PC-3 (cell line): ENCODE results near the gene OR2AJ1. TPM values are rescaled to one million over a fixed set of nuclear protein-coding genes. Genes with fewer than 3 reads are reported as not detected.

Experiments used
- ATAC-seq: fragments of 200-7000 bp; cut with Tn5 transposase; 2 replicates; pipeline ENCODE4 v1.9.1; 2020; ENCODE audit warnings: mild to moderate bottlenecking, moderate library complexity
- BruUV-seq: library from RNA; stranded (reverse); fragments of 400-500 nt; replicated peaks from 2 replicates; lab custom pipeline; 2021; lab: Mats Ljungman, UMichigan
- CTCF ChIA-PET: fragments of 300-600 bp; sonication (Branson Sonifier 250); formaldehyde crosslinking; loops from one replicate; lab custom pipeline; 2022; ENCODE audit warnings: antibody characterized with exemption; lab: Charles Lee
- POLR2A ChIA-PET: fragments of 300-600 bp; sonication (Branson Sonifier 250); formaldehyde crosslinking; loops from one replicate; lab custom pipeline; 2022; ENCODE audit warnings: antibody characterized with exemption; ENCODE audit not compliant: unreplicated experiment; lab: Charles Lee
- DNase-seq: peaks from one replicate; pipeline ENCODE4 v3.0.0-alpha.2; 2015
- H2AFZ ChIP-seq: fragments of 300-600 bp; sonication (generic); 2 replicates; pipeline ENCODE4 v1.6.0; 2016; ENCODE audit warnings: antibody characterized with exemption, low read length
- H3F3A ChIP-seq: fragments of 300-600 bp; sonication (generic); one replicate; pipeline ENCODE4 v1.6.0; 2017; ENCODE audit warnings: antibody characterized with exemption, low read length, control low read depth, mild to moderate bottlenecking; ENCODE audit not compliant: unreplicated experiment
- H3K27ac ChIP-seq: fragments of 300-600 bp; sonication (generic); 2 replicates; pipeline ENCODE4 v1.5.1; 2016; ENCODE audit warnings: mild to moderate bottlenecking, low read length
- H3K27me3 ChIP-seq: fragments of 300-600 bp; sonication (generic); 2 replicates; pipeline ENCODE4 v1.6.1; 2016; ENCODE audit warnings: low read length, mixed read lengths
- H3K36me3 ChIP-seq: fragments of 300-600 bp; sonication (generic); 2 replicates; pipeline ENCODE4 v1.6.1; 2016; ENCODE audit warnings: low read depth, mixed run types, low read length, mixed read lengths
- H3K4me1 ChIP-seq: fragments of 300-600 bp; sonication (generic); 2 replicates; pipeline ENCODE4 v1.5.1; 2016; ENCODE audit warnings: low read length; ENCODE audit not compliant: insufficient read depth
- H3K4me2 ChIP-seq: fragments of 300-600 bp; sonication (generic); 2 replicates; pipeline ENCODE4 v1.6.0; 2016; ENCODE audit warnings: low read length
- H3K4me3 ChIP-seq: fragments of 300-600 bp; sonication (generic); 2 replicates; pipeline ENCODE4 v1.5.1; 2016; ENCODE audit warnings: mild to moderate bottlenecking, low read length, mixed read lengths
- H3K79me2 ChIP-seq: fragments of 300-600 bp; sonication (generic); 2 replicates; pipeline ENCODE4 v1.6.1; 2017; ENCODE audit warnings: low read length, mixed read lengths
- H3K9ac ChIP-seq: fragments of 300-600 bp; sonication (generic); 2 replicates; pipeline ENCODE4 v1.6.0; 2016; ENCODE audit warnings: mild to moderate bottlenecking, low read length
- H3K9me2 ChIP-seq: fragments of 300-600 bp; sonication (generic); replicated peaks from 2 replicates; pipeline ENCODE4 v1.6.1; 2016; ENCODE audit warnings: mixed run types, low read length, mixed read lengths
- H3K9me3 ChIP-seq: fragments of 300-600 bp; sonication (generic); 2 replicates; pipeline ENCODE4 v1.6.1; 2016; ENCODE audit warnings: low read length, mixed read lengths
- H4K20me1 ChIP-seq: fragments of 300-600 bp; sonication (generic); 2 replicates; pipeline ENCODE4 v1.6.1; 2016; ENCODE audit warnings: low read length, mixed read lengths
- EZH2 ChIP-seq: fragments of 300-600 bp; sonication (generic); IDR thresholded peaks from one replicate; pipeline ENCODE4 v1.6.1; 2017; ENCODE audit warnings: antibody characterized with exemption, mild to moderate bottlenecking, low read length; ENCODE audit not compliant: unreplicated experiment
- EZH2phosphoT487 ChIP-seq: fragments of 300-600 bp; sonication (generic); IDR thresholded peaks from 2 replicates; pipeline ENCODE4 v1.6.1; 2018; ENCODE audit warnings: mild to moderate bottlenecking, antibody characterized with exemption, low read length, borderline replicate concordance
- intact Hi-C: fragments of 100-400 bp; cut with micrococcal nuclease; formaldehyde crosslinking; loops from 2 replicates; pipeline ENCODE4 v1.9.0; 2023
- total RNA-seq: library from RNA; depleted of rRNA; stranded (reverse); fragments of >200 nt; gene quantifications from 2 replicates; pipeline ENCODE4 v1.2.3, GENCODE V29; 2014
- TF ChIP-seq, protein P1 (sequence below): fragments of 300-600 bp; sonication (generic); conservative IDR thresholded peaks from 2 replicates; pipeline ENCODE4 v1.5.1; 2017; ENCODE audit warnings: antibody characterized with exemption, low read depth, mild to moderate bottlenecking, low read length

Gene OR2AJ1
- total RNA-seq, 1 experiment from 2014 or later = not detected

DNA sequence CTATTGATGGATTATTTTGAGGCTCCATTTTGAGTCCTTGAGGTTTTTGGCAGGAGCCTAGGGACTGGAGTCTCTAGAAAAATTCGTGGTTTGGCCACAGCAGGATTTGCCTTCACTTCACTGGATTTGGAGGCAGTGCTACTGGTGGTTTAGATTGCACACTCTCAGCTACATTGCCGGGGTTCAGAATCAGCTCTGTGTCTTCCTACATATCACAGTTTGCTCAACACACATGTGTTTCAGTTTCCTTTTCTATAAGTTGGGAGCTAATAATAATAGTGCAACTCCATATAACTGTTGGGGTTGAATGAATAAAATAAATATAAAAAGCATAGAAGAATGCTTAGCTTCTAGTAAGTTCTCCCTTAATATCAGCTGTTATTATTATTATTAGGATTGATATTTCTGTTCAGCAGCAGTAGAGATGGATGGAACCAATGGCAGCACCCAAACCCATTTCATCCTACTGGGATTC, 29.5 kb upstream of the OR2AJ1 start, which contains the start of gene OR2W3:
OR2W3 (plus strand) TSS at position 425 of the 475 bp plus-strand sequence; CDS start at position 425, 0 bp downstream.
- H2AFZ ChIP-seq = no peak within 1 kb of the TSS
- POLR2A ChIA-PET = no interaction called here
- H3K4me3 ChIP-seq = no peak within 1 kb of the TSS
- no peaks in the 10 kb centered on the region for H3F3A ChIP-seq
- no peaks in the 10 kb centered on the region for H3K9me3 ChIP-seq
- no peaks in the 10 kb centered on the region for H3K79me2 ChIP-seq
- intact Hi-C loops = no loop called here
- no TSS peak for BruUV-seq
- TF ChIP-seq EZH2 (no peak), EZH2phosphoT487 (no peak)
- H3K27ac ChIP-seq = no peak within 1 kb of the TSS
- DNase-seq = no peak
- H3K9ac ChIP-seq = no peak within 1 kb of the TSS
- CTCF ChIA-PET = no interaction called here
- no peaks in the 10 kb centered on the region for H4K20me1 ChIP-seq
- no peaks in the 10 kb centered on the region for H3K9me2 ChIP-seq
- H3K4me1 ChIP-seq = no peaks in the 10 kb centered on the region
- H3K27me3 ChIP-seq = no peaks in the 10 kb centered on the region
- ATAC-seq = no peak
- no peak within 1 kb of the TSS for H3K4me2 ChIP-seq
- H3K36me3 ChIP-seq = no peaks in the 10 kb centered on the region

DNA sequence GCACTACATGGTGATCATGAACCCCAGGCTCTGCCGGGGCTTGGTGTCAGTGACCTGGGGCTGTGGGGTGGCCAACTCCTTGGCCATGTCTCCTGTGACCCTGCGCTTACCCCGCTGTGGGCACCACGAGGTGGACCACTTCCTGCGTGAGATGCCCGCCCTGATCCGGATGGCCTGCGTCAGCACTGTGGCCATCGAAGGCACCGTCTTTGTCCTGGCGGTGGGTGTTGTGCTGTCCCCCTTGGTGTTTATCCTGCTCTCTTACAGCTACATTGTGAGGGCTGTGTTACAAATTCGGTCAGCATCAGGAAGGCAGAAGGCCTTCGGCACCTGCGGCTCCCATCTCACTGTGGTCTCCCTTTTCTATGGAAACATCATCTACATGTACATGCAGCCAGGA, 28.7 kb upstream of the OR2AJ1 start:
- H3K4me3 ChIP-seq = no peak overlapping the region
- H3F3A ChIP-seq = no peaks in the 10 kb centered on the region
- BruUV-seq = no TSS peak
- H3K4me2 ChIP-seq = no peak overlapping the region
- POLR2A ChIA-PET = no interaction called here
- DNase-seq = no peak
- H3K27me3 ChIP-seq = no peaks in the 10 kb centered on the region
- no peak for ATAC-seq
- no peaks in the 10 kb centered on the region for H4K20me1 ChIP-seq
- H3K9me2 ChIP-seq = no peaks in the 10 kb centered on the region
- no peak overlapping the region for H3K27ac ChIP-seq
- no peaks in the 10 kb centered on the region for H3K4me1 ChIP-seq
- no peak overlapping the region for H2AFZ ChIP-seq
- CTCF ChIA-PET = no interaction called here
- no peaks in the 10 kb centered on the region for H3K36me3 ChIP-seq
- TF ChIP-seq, protein P1, sequence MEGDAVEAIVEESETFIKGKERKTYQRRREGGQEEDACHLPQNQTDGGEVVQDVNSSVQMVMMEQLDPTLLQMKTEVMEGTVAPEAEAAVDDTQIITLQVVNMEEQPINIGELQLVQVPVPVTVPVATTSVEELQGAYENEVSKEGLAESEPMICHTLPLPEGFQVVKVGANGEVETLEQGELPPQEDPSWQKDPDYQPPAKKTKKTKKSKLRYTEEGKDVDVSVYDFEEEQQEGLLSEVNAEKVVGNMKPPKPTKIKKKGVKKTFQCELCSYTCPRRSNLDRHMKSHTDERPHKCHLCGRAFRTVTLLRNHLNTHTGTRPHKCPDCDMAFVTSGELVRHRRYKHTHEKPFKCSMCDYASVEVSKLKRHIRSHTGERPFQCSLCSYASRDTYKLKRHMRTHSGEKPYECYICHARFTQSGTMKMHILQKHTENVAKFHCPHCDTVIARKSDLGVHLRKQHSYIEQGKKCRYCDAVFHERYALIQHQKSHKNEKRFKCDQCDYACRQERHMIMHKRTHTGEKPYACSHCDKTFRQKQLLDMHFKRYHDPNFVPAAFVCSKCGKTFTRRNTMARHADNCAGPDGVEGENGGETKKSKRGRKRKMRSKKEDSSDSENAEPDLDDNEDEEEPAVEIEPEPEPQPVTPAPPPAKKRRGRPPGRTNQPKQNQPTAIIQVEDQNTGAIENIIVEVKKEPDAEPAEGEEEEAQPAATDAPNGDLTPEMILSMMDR = no peak
- no peak for TF ChIP-seq EZH2
- no peak for TF ChIP-seq EZH2phosphoT487
- H3K9me3 ChIP-seq = no peaks in the 10 kb centered on the region
- no peaks in the 10 kb centered on the region for H3K79me2 ChIP-seq
- no peak overlapping the region for H3K9ac ChIP-seq
- intact Hi-C loops = no loop called here

DNA sequence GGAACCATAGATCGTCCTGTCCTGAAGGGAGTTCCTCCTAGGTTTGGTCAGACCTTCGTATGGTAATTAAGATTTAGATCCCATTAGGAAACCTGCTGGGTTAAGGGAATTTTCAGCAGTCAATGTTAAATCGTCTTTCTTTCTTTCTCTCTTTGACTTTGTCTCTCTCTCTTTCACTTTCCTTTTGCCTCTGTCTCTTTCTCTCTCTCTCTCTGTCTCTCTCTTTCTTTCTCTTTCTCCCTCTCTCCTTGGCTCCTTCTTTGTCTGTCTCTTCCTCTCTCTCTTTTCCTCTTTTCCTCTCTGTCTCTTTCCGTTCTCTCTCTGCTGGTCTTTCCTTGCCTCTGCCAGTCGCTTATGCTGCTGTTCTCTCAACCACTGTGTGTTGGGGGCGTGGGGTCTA, 20.6 kb upstream of the OR2AJ1 start:
- H3K27me3 ChIP-seq = no peaks in the 10 kb centered on the region
- H3K36me3 ChIP-seq = no peaks in the 10 kb centered on the region
- no peaks in the 10 kb centered on the region for H3F3A ChIP-seq
- no peaks in the 10 kb centered on the region for H3K79me2 ChIP-seq
- DNase-seq (no peak), ATAC-seq (no peak)
- H3K27ac ChIP-seq = no peak overlapping the region
- H3K4me3 ChIP-seq = no peak overlapping the region
- peaks cover 20% of the 10 kb centered on the region for H3K4me1 ChIP-seq
- ChIA-PET POLR2A (no interaction called here), CTCF (no interaction called here)
- no peaks in the 10 kb centered on the region for H4K20me1 ChIP-seq
- BruUV-seq = no TSS peak
- no peak for TF ChIP-seq EZH2phosphoT487
- H3K9ac ChIP-seq = no peak overlapping the region
- H3K4me2 ChIP-seq = no peak overlapping the region
- H2AFZ ChIP-seq = no peak overlapping the region
- no peaks in the 10 kb centered on the region for H3K9me2 ChIP-seq
- intact Hi-C loops = no loop called here
- H3K9me3 ChIP-seq = no peaks in the 10 kb centered on the region

DNA sequence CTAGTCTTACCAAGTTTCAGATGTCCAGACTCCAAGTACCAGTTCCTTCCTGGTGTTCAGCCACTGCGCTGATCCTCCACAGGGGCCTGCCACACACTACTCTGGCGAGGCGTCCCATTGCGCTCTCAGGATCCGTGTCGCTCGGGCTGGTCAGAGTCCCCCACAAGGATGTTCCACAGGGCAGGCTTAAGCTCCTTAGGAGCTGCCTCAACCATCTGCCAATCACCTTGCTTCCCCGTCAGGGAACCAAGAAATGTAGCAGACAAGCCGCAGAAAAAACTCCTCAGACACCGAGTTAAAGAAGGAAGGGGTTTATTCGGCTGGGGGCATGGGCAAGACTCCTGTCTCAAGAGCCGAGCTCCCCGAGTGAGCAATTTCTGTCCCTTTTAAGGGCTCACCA, 19.5 kb upstream of the OR2AJ1 start:
- ATAC-seq (no peak), DNase-seq (no peak)
- Histone ChIP-seq H3F3A (no peaks in the 10 kb centered on the region), H3K4me2 (no peak overlapping the region), H3K27ac (no peak overlapping the region), H3K36me3 (no peaks in the 10 kb centered on the region), H3K4me1 (peaks cover 20% of the 10 kb centered on the region), H2AFZ (no peak overlapping the region), H4K20me1 (no peaks in the 10 kb centered on the region), H3K79me2 (no peaks in the 10 kb centered on the region), H3K27me3 (no peaks in the 10 kb centered on the region), H3K9ac (no peak overlapping the region), H3K9me2 (no peaks in the 10 kb centered on the region), H3K4me3 (no peak overlapping the region), H3K9me3 (no peaks in the 10 kb centered on the region)
- intact Hi-C loops = no loop called here
- POLR2A ChIA-PET = no interaction called here
- CTCF ChIA-PET = no interaction called here
- no TSS peak for BruUV-seq
- no peak for TF ChIP-seq EZH2
- TF ChIP-seq EZH2phosphoT487 = no peak
- TF ChIP-seq, protein P1 = no peak
